Measurements from ENCODE around the gene TLX2. TPM values are rescaled to one million over a fixed set of nuclear protein-coding genes. Genes with fewer than 3 reads are reported as not detected.

The TLX2 gene
- total and polyA plus RNA-seq, 2 of the 4 experiments (the other 2 are of a cell fraction) = not detected

DNA sequence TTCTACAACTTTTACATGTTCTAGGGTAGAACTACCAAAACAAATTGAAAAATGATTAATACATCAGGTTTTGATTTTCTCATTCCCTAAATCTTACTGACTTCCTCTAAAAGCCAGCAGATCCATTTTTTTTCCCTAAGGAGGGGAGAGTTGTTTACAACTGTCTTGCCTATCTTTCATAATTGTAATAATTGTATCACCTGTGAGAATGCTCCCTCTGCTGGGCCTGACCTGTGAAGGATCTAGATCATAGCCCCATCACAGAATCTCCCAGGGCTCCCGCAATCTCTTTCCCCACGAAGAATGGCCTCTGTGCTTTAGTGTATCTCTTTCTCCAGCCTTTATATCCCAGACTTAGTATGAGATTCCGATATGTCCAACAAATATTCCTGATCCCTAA, 30.4 kb downstream of the TLX2 start:
- peaks cover 5% of the 10 kb centered on the region; the same call in 1 of the 2 replicates for H3K36me3 ChIP-seq (ENCODE audit: control insufficient read depth, insufficient read depth, low read length)
- in situ Hi-C loops (cut with MboI; ENCODE audit: low sequenced_read_pairs) = no loop called here
- intact Hi-C loops (cut with micrococcal nuclease) = no loop called here

More for the DNA sequence above, 30.4 kb downstream of the TLX2 start:
- dilution Hi-C loops (cut with HindIII; ENCODE audit: low sequenced_read_pairs, unreplicated experiment) = no loop called here
- Histone ChIP-seq H3K9me1 (ENCODE audit: insufficient read depth, low read length) (no peaks in the 10 kb centered on the region), H3K14ac (replicated peaks; ENCODE audit: low read depth, low read length) (no peak overlapping the region), H2BK15ac (ENCODE audit: low read depth, low read length) (no peak overlapping the region), H2BK20ac (ENCODE audit: low read depth, low read length) (no peak overlapping the region), H3K23ac (ENCODE audit: low read depth, low read length) (no peak overlapping the region), H3K56ac (ENCODE audit: extremely low read depth, insufficient read depth, low read length) (no peak overlapping the region), H2AFZ (replicated peaks; ENCODE audit: low read length, poor library complexity) (no peak overlapping the region), H2AK9ac (replicated peaks; ENCODE audit: low read depth, low read length, poor library complexity) (no peak overlapping the region), H2AK5ac (ENCODE audit: low read depth, low read length) (no peak overlapping the region), H3K4me2 (ENCODE audit: low read depth, low read length) (no peak overlapping the region), H3K79me1 (ENCODE audit: low read depth in 1 of 2, low read length in 2 of 2) (peaks cover 2 to 12% of the 10 kb centered on the region in 2 experiments; a peak in 2 of 4 replicates), H3K9me3 (ENCODE audit: control insufficient read depth, insufficient read depth, low read length) (no peaks in the 10 kb centered on the region), H2BK5ac (ENCODE audit: low read depth, low read length, poor library complexity, severe bottlenecking) (no peak overlapping the region), H4K20me1 (ENCODE audit: insufficient read depth, low read length) (no peaks in the 10 kb centered on the region), H4K8ac (ENCODE audit: low read depth in 2 of 2, low read length in 2 of 2) (no peak overlapping the region), H3K4me3 (ENCODE audit: insufficient read depth, low read depth, low read length) (no peak overlapping the region), H3K4me1 (ENCODE audit: control insufficient read depth, insufficient read depth, low read length) (peaks cover 7% of the 10 kb centered on the region), H4K91ac (ENCODE audit: insufficient read depth, low read depth, low read length) (no peak overlapping the region), H4K5ac (ENCODE audit: low read depth, low read length) (no peak overlapping the region), H3K18ac (ENCODE audit: low read depth, low read length) (no peak overlapping the region), H3K9ac (ENCODE audit: low read depth, low read length) (no peak overlapping the region), H3K27me3 (ENCODE audit: control insufficient read depth, insufficient read depth, low read length) (no peaks in the 10 kb centered on the region), H3K4ac (ENCODE audit: low read depth, low read length) (no peak overlapping the region), H3K27ac (ENCODE audit: insufficient read depth, low read length) (no peak overlapping the region), H2BK120ac (ENCODE audit: low read depth, low read length) (no peak overlapping the region)
- TF ChIP-seq, protein P1, sequence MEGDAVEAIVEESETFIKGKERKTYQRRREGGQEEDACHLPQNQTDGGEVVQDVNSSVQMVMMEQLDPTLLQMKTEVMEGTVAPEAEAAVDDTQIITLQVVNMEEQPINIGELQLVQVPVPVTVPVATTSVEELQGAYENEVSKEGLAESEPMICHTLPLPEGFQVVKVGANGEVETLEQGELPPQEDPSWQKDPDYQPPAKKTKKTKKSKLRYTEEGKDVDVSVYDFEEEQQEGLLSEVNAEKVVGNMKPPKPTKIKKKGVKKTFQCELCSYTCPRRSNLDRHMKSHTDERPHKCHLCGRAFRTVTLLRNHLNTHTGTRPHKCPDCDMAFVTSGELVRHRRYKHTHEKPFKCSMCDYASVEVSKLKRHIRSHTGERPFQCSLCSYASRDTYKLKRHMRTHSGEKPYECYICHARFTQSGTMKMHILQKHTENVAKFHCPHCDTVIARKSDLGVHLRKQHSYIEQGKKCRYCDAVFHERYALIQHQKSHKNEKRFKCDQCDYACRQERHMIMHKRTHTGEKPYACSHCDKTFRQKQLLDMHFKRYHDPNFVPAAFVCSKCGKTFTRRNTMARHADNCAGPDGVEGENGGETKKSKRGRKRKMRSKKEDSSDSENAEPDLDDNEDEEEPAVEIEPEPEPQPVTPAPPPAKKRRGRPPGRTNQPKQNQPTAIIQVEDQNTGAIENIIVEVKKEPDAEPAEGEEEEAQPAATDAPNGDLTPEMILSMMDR (conservative IDR thresholded peaks at IDR 0.05; ENCODE audit: low read depth, low read length) = no peak
- TF ChIP-seq CEBPB (IDR thresholded peaks at IDR 0.05; ENCODE audit: low read depth, low read length) = no peak
- TF ChIP-seq FOS (IDR thresholded peaks at IDR 0.05; ENCODE audit: low read depth, low read length) = no peak
- TF ChIP-seq CHD1 (IDR thresholded peaks at IDR 0.05; ENCODE audit: low read depth, low read length) = no peak
- TF ChIP-seq RAD21 (IDR thresholded peaks at IDR 0.05; ENCODE audit: low read length) = no peak
- no peak for TF ChIP-seq POLR2A (IDR thresholded peaks at IDR 0.05; ENCODE audit: low read depth, low read length)
- TF ChIP-seq, protein P2, sequence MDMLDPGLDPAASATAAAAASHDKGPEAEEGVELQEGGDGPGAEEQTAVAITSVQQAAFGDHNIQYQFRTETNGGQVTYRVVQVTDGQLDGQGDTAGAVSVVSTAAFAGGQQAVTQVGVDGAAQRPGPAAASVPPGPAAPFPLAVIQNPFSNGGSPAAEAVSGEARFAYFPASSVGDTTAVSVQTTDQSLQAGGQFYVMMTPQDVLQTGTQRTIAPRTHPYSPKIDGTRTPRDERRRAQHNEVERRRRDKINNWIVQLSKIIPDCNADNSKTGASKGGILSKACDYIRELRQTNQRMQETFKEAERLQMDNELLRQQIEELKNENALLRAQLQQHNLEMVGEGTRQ (IDR thresholded peaks at IDR 0.05; ENCODE audit: low read depth, low read length) = no peak
- no peak for TF ChIP-seq SMC3 (IDR thresholded peaks at IDR 0.05; ENCODE audit: low read depth, low read length)
- no peak for TF ChIP-seq NFE2L2 (IDR thresholded peaks at IDR 0.05; ENCODE audit: low read depth, low read length)
- TF ChIP-seq MAFK (IDR thresholded peaks at IDR 0.05; ENCODE audit: low read depth, low read length) = no peak
- no peak for TF ChIP-seq BHLHE40 (IDR thresholded peaks at IDR 0.05; ENCODE audit: low read depth, low read length)
- TF ChIP-seq MAZ (IDR thresholded peaks at IDR 0.05; ENCODE audit: borderline replicate concordance, low read depth, low read length) = no peak
- no peak for TF ChIP-seq ELK1 (IDR thresholded peaks at IDR 0.05; ENCODE audit: borderline replicate concordance, low read depth, low read length)
- no peak for TF ChIP-seq RFX5 (IDR thresholded peaks at IDR 0.05; ENCODE audit: low read depth, low read length)
- TF ChIP-seq RCOR1 (IDR thresholded peaks at IDR 0.05; ENCODE audit: insufficient replicate concordance, low read length) = no peak
- no peak for TF ChIP-seq MXI1 (IDR thresholded peaks at IDR 0.05; ENCODE audit: borderline replicate concordance, low read depth, low read length)
- no TSS peak for BruUV-seq (replicated peaks)
- POLR2A ChIA-PET (ENCODE audit: unreplicated experiment) = no interaction called here
- DNase-seq = no peak
- no peak for ATAC-seq (ENCODE audit: low read depth)
- CTCF ChIA-PET = no interaction called here
- 100% methylated on average over 2 of the region's 3 CpGs; no CpG with 5 or more reads in 1 of the 2 experiments for WGBS, 2 experiments (ENCODE audit: extremely low coverage in 2 of 2, insufficient read length in 1 of 2)
